GM21825 (cell line): Measurements from ENCODE around the gene ERMP1.
"Not testable (repeated sequence)": the region's sequence is repeated elsewhere in the genome, so short reads cannot be mapped to it uniquely, and the experiment has no call there.

Source experiments
- ATAC-seq: cut with Tn5 transposase; IDR thresholded peaks from one replicate; pipeline ENCODE4 v1.9.1; 2021; ENCODE audit warnings: mild to moderate bottlenecking, moderate library complexity; ENCODE audit not compliant: unreplicated experiment

ERMP1 gene

GRCh38 chr9:5832538-5833529, at the start of gene ERMP1:
ERMP1 (minus strand) TSS chr9:5833117; CDS start chr9:5833027, 90 bp downstream.
- peak; percentile 82 for ATAC-seq

- ATAC-seq: not testable (repeated sequence)
Observed at GRCh38 chr9:5882244-5883012, 49.5 kb upstream of the ERMP1 start.

GRCh38 chr9:5879419-5880181, 46.7 kb upstream of the ERMP1 start:
- ATAC-seq: no peak

GRCh38 chr9:5876711-5877110, 43.8 kb upstream of the ERMP1 start:
- ATAC-seq: no peak

GRCh38 chr9:5876026-5876425, 43.1 kb upstream of the ERMP1 start:
- no peak for ATAC-seq

- ATAC-seq: no peak
Observed at GRCh38 chr9:5874048-5874447, 41.1 kb upstream of the ERMP1 start.

- ATAC-seq: no peak
Observed at GRCh38 chr9:5873439-5873838, 40.5 kb upstream of the ERMP1 start.

GRCh38 chr9:5872511-5872910, 39.6 kb upstream of the ERMP1 start:
- no peak for ATAC-seq

GRCh38 chr9:5871785-5872184, 38.9 kb upstream of the ERMP1 start:
- ATAC-seq: no peak

- ATAC-seq: no peak
Observed at GRCh38 chr9:5870691-5871090, 37.8 kb upstream of the ERMP1 start.

GRCh38 chr9:5870020-5870339, 37.1 kb upstream of the ERMP1 start:
- ATAC-seq: no peak

- no peak for ATAC-seq
Observed at GRCh38 chr9:5869315-5870019, 36.5 kb upstream of the ERMP1 start.

GRCh38 chr9:5868235-5868634, 35.3 kb upstream of the ERMP1 start:
- no peak for ATAC-seq

- ATAC-seq: no peak
Observed at GRCh38 chr9:5866685-5867084, 33.8 kb upstream of the ERMP1 start.

GRCh38 chr9:5866272-5866671, 33.4 kb upstream of the ERMP1 start:
- no peak for ATAC-seq

- no peak for ATAC-seq
Observed at GRCh38 chr9:5864446-5864845, 31.5 kb upstream of the ERMP1 start.

- no peak for ATAC-seq
Observed at GRCh38 chr9:5863092-5863746, 30.3 kb upstream of the ERMP1 start.

GRCh38 chr9:5858833-5859232, 25.9 kb upstream of the ERMP1 start:
- no peak for ATAC-seq

- ATAC-seq: no peak
Observed at GRCh38 chr9:5857928-5858327, 25.0 kb upstream of the ERMP1 start.
